GM20431 (cell line): ENCODE data around the gene DNAL4.

Experiments used
- in situ Hi-C: fragments of 300-500 bp; cut with MseI, MboI; formaldehyde crosslinking; loops from one replicate; pipeline ENCODE4 v1.15.0; 2020; ENCODE audit warnings: low sequenced_read_pairs; ENCODE audit not compliant: unreplicated experiment

DNAL4 gene

GRCh38 chr22:38729946-38730345, 64.0 kb downstream of the DNAL4 start:
- in situ Hi-C loops = no loop called here

- in situ Hi-C loops = no loop called here
These were observed 64.8 kb downstream of the DNAL4 start for GRCh38 chr22:38728871-38729796.
